Urinary bladder (tissue), 4 donors: ENCODE results near the gene YTHDF1. TPM values are rescaled to one million over a fixed set of nuclear protein-coding genes. Genes with fewer than 3 reads are reported as not detected.
"Not testable (repeated sequence)": the region's sequence is repeated elsewhere in the genome, so short reads cannot be mapped to it uniquely, and the experiment has no call there.

Experiments used
- DNase-seq: peaks from one replicate; pipeline ENCODE4 v3.0.0-alpha.2; 2015; ENCODE audit errors: extremely low spot score
- H3K27ac ChIP-seq: one replicate; pipeline ENCODE4 v1.5.1; 2013; ENCODE audit warnings: low read depth, mild to moderate bottlenecking, moderate library complexity
- H3K36me3 ChIP-seq: one replicate; pipeline ENCODE4 v1.6.1; 2013; ENCODE audit warnings: mild to moderate bottlenecking, moderate library complexity; ENCODE audit not compliant: insufficient read depth
- H3K4me1 ChIP-seq: one replicate; pipeline ENCODE4 v1.6.1; 2013; ENCODE audit warnings: mild to moderate bottlenecking, moderate library complexity; ENCODE audit not compliant: insufficient read depth
- H3K4me3 ChIP-seq: one replicate; pipeline ENCODE4 v1.5.1; 2013; ENCODE audit warnings: low read depth, low read length
- WGBS: extraction: QIAGEN DNeasy Blood & Tissue Kit; methylation state at CpG from one replicate; pipeline ENCODE4 v1.1.7; 2013; 5-methylcytosine and 5-hydroxymethylcytosine counted together
- polyA plus RNA-seq: library from polyadenylated mRNA; stranded (reverse); fragments of 200-250 nt; gene quantifications from one replicate; pipeline ENCODE4 v1.2.3, GENCODE V29; 2013
- total RNA-seq: library from RNA; depleted of rRNA; stranded (reverse); fragments of >200 nt; gene quantifications from one replicate; pipeline ENCODE4 v1.2.3, GENCODE V29; 2014
- donor health status: healthy with polysubstance abuse.
- donor health status: healthy.

The YTHDF1 gene
- total and polyA plus RNA-seq, 2 donors, result 16.7 to 24.0 TPM

DNA sequence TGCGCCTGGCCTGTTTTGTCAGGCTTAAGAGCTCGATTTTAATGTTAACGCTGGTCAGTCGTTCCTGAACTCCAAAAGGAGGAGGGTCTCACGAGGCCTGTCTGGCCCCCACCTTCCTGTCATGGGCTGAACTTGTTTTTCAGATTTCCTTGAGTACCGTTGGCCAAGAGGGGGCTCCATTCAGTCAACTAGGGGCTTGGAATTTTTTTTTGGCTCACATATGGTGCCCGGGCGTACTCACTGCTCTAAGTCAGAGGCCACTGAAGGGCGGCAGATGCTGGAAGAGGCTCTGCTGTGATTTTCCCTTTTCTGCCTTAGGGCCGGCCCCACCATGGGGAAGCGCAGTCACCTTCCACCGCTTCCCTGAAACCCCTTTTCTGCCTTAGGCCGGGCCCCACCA, 12.9 kb upstream of the YTHDF1 start:
- WGBS, result 58% methylated on average over 13 of the region's 13 CpGs
- Histone ChIP-seq H3K27ac (no peak overlapping the region), H3K4me3 (no peak overlapping the region), H3K36me3 (no peaks in the 10 kb centered on the region), H3K4me1 (no peaks in the 10 kb centered on the region)
- DNase-seq, result no peak

DNA sequence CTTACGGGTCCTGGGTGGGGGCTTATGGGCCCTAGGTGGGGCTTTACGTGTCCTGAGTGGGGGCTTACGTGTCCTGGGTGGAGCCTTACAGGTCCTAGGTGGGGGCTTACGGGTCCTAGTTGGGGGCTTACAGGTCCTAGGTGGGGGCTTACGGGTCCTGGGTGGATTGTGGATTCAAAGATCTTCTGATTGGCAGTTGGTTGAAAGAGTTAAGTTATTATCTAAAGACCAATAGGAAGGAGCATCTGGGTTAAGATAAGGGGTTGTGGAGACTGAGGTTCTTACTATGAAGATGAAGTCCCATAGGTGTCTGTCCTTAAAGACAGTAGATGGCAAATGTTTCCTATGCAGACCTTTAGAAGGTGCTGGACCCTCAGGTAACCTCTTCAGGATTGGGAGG, 11.3 kb upstream of the YTHDF1 start:
- Histone ChIP-seq H3K4me1 (no peaks in the 10 kb centered on the region), H3K4me3 (no peak overlapping the region), H3K27ac (no peak overlapping the region), H3K36me3 (no peaks in the 10 kb centered on the region)
- no peak for DNase-seq
- 92% methylated on average over 5 of the region's 5 CpGs for WGBS

DNA sequence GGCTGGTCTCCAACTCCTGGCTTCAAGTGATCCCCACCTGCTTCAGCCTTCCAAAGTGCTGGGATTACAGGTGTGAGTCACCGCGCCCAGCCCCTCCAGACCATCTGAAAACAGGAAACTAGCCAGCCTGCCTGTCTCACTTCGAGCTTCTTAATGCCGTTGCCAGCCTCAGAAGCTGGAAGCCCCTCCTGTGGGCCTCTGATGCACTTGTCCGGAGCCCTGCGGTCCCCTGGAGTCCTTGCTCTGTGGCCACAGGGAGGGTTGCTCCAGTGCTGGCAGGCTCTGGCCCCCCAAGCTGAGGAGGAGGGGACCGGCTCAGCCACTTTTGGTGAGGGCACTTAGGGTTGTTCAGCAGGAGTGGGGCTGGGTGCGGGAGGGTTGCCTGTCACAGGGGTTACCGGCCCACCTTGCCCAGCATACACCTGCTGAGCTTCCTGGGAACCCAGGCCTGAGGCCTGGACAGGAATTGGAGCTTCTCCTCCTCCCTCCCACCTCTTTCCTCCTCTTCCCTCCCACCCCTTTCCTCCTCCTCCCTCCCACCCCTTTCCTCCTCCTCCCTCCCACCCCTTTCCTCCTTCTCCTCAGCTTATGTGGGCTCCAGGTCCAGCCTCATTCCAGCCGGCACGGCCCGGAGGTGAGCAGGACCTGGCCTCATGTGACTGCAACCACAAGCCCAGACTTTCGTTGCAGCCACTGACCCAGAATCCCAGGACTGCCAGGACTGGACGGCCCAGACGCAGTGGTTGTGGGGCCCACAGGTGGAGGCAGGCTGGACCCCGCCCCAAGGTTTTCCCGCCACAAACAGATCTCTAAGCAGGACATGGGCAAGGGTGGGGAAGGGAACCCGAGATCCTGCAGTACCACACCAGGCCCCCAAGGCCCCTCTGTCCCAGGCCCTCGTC, 10.4 kb upstream of the YTHDF1 start:
- no peak overlapping the region for H3K4me3 ChIP-seq
- H3K4me1 ChIP-seq, result no peaks in the 10 kb centered on the region
- no peaks in the 10 kb centered on the region for H3K36me3 ChIP-seq
- 81% methylated on average over 19 of the region's 19 CpGs for WGBS
- no peak for DNase-seq
- H3K27ac ChIP-seq, result no peak overlapping the region

- WGBS, result 34% methylated on average over 7 of the region's 7 CpGs
- DNase-seq, result no peak
- Histone ChIP-seq H3K27ac (no peak overlapping the region), H3K36me3 (no peaks in the 10 kb centered on the region), H3K4me1 (no peaks in the 10 kb centered on the region), H3K4me3 (no peak overlapping the region)
Measured at GRCh38 chr20:63225082-63225454, 9.1 kb upstream of the YTHDF1 start.

GRCh38 chr20:63224412-63225081, 8.6 kb upstream of the YTHDF1 start:
- H3K4me1 ChIP-seq, result no peaks in the 10 kb centered on the region
- H3K36me3 ChIP-seq, result no peaks in the 10 kb centered on the region
- no peak overlapping the region for H3K27ac ChIP-seq
- WGBS, result 24% methylated on average over 16 of the region's 16 CpGs
- no peak for DNase-seq
- no peak overlapping the region for H3K4me3 ChIP-seq

DNA sequence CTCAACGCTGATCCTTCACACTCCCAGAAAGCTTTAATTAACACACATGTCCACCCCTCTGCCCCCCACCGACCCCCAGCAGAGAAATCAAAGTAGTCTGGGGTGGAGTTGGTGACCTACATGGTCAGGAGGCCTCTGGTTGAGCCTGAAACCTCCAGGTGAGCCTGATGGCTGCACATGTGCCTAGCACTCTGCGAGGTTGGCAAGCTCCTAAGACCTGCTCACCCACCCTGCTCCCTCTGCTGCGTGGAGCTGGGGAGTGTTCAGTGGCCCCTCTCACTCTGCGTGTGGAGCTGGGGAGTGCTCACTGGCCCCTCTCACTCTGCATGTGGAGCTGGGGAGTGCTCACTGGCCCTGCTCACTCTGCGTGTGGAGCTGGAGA, 7.9 kb upstream of the YTHDF1 start:
- 79% methylated on average over 6 of the region's 6 CpGs for WGBS
- H3K36me3 ChIP-seq, result no peaks in the 10 kb centered on the region
- no peak for DNase-seq
- H3K4me1 ChIP-seq, result no peaks in the 10 kb centered on the region
- no peak overlapping the region for H3K4me3 ChIP-seq
- H3K27ac ChIP-seq, result no peak overlapping the region

GRCh38 chr20:63223121-63223825, 7.3 kb upstream of the YTHDF1 start:
- Histone ChIP-seq H3K36me3 (no peaks in the 10 kb centered on the region), H3K4me1 (no peaks in the 10 kb centered on the region), H3K4me3 (no peak overlapping the region), H3K27ac (no peak overlapping the region)
- WGBS, result 56% methylated on average over 12 of the region's 12 CpGs
- DNase-seq, result no peak

DNA sequence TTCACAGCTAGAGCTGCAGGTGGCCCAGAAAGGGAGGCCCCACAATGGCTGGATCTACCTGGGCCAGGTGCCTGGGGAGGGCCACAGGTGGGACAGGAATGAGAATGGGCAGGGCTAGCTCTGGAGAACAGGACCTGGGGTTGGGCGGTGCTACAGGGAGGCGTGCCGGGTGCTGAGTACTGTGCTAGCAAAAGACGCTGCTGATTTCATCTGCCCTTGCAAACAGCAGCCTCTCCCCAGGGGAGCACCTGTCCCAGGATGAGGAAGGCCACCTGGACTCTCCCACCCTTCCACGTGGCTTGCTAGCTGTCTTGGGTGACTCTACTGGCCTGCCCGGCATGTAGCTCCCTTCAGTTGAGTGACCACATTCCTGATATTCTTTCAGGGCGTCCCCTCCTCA, 6.6 kb upstream of the YTHDF1 start:
- no peak for DNase-seq
- no peak overlapping the region for H3K27ac ChIP-seq
- H3K4me3 ChIP-seq, result no peak overlapping the region
- 66% methylated on average over 7 of the region's 7 CpGs for WGBS
- no peaks in the 10 kb centered on the region for H3K4me1 ChIP-seq
- H3K36me3 ChIP-seq, result no peaks in the 10 kb centered on the region

- DNase-seq, H3K36me3 ChIP-seq, H3K4me3 ChIP-seq, H3K27ac ChIP-seq, H3K4me1 ChIP-seq: not testable (repeated sequence)
- 64% methylated on average over 12 of the region's 12 CpGs for WGBS
Measured at GRCh38 chr20:63221400-63222053, 5.6 kb upstream of the YTHDF1 start.

- H3K4me3 ChIP-seq, result no peak overlapping the region
- DNase-seq, result no peak
- no peak overlapping the region for H3K27ac ChIP-seq
- no peaks in the 10 kb centered on the region for H3K36me3 ChIP-seq
- 63% methylated on average over 9 of the region's 9 CpGs for WGBS
- H3K4me1 ChIP-seq, result no peaks in the 10 kb centered on the region
Measured at GRCh38 chr20:63220696-63221399, 4.9 kb upstream of the YTHDF1 start.

DNA sequence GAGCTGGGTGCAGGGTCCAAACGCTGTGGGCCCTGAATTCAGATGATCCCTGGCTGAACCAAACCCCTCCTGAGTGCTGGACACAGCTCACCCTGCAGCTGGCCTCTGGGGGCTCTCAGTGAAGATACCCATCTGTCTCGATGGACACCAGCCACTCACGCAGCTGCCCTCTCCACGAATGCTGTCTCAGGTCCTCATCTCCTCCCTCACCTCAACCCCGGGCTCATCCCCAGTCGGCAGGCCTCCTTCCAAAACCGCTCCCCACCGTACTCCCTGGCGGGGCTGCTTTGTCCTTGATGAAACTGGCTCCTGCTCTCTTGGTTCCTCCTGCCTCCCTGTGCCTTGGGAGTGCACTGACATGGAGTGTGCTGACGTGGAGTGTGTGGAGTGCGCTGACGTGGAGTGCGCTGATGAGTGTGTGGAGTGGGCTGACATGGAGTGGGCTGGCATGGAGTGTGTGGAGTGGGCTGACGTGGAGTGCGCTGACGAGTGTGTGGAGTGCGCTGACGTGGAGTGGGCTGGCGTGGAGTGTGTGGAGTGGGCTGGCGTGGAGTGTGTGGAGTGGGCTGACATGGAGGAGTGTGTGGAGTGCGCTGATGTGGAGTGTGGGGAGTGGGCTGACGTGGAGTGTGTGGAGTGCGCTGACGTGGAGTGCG, 4.1 kb upstream of the YTHDF1 start:
- WGBS, result 77% methylated on average over 25 of the region's 25 CpGs
- Histone ChIP-seq H3K4me3 (no peak overlapping the region), H3K36me3 (no peaks in the 10 kb centered on the region), H3K4me1 (peaks cover 1% of the 10 kb centered on the region), H3K27ac (no peak overlapping the region)
- DNase-seq, result no peak

- Histone ChIP-seq H3K27ac (no peak overlapping the region), H3K4me1 (peaks cover 1% of the 10 kb centered on the region), H3K36me3 (no peaks in the 10 kb centered on the region), H3K4me3 (no peak overlapping the region)
- WGBS, result 68% methylated on average over 8 of the region's 8 CpGs
- no peak for DNase-seq
Measured at GRCh38 chr20:63219447-63219821, 3.5 kb upstream of the YTHDF1 start.
